HepG2 (cell line): Measurements from ENCODE around the gene CHCHD6. TPM values are rescaled to one million over a fixed set of nuclear protein-coding genes. Genes with fewer than 3 reads are reported as not detected.

Experiments used
- ATAC-seq: fragments of 200-7000 bp; cut with Tn5 transposase; 3 replicates; pipeline ENCODE4 v1.9.1; 2020; ENCODE audit warnings: mild to moderate bottlenecking, moderate library complexity
- BruUV-seq: library from RNA; stranded (reverse); fragments of 400-500 nt; replicated peaks from 2 replicates; lab custom pipeline; 2021; lab: Mats Ljungman, UMichigan
- CTCF ChIA-PET: fragments of 300-600 bp; formaldehyde crosslinking; extraction: SDS; loops from one replicate; lab custom pipeline; 2021; ENCODE audit warnings: low total read pairs, inconsistent platforms, low intra/inter-chr PET ratio; lab: Yijun Ruan, JAX
- POLR2A ChIA-PET: fragments of 350-600 bp; sonication (Branson Sonifier 250); formaldehyde crosslinking; loops from one replicate; lab custom pipeline; 2020; ENCODE audit warnings: antibody characterized with exemption, inconsistent platforms; lab: Yijun Ruan, JAX
- DNase-seq: peaks from one replicate; pipeline ENCODE4 v3.0.0-alpha.2; 2015; ENCODE audit warnings: low spot score
- FAIRE-seq: peaks from 3 replicates; lab custom pipeline; 2011; peaks lifted over from hg19 to GRCh38; lab: Jason Lieb, UNC
- H2AFZ ChIP-seq: one replicate; pipeline ENCODE4 v1.6.1; 2011; ENCODE audit warnings: low read length, inconsistent platforms
- H3K27ac ChIP-seq: fragments of 300-600 bp; 3 replicates; pipeline ENCODE4 v1.8.0; 2011; ENCODE audit warnings: mixed run types, mild to moderate bottlenecking, mixed read lengths, low read length, inconsistent platforms; ENCODE audit not compliant: insufficient read depth; ENCODE audit errors: extremely low read length
- H3K27me3 ChIP-seq, 2 experiments: fragments of 200-600 bp in 1 of 2; 2 replicates in 1 of 2; 3 replicates in 1 of 2; pipeline versions ENCODE4 v1.6.0 to v1.8.0; 2011; ENCODE audit warnings: low read length in 2 of 2, mild to moderate bottlenecking in 2 of 2, moderate library complexity in 2 of 2, inconsistent platforms in 1 of 2; ENCODE audit not compliant: insufficient read depth in 2 of 2, control insufficient read depth in 1 of 2
- H3K36me3 ChIP-seq, 2 experiments: fragments of 200-600 bp in 1 of 2; replicated peaks in 1 of 2; 2 replicates in 1 of 2; 3 replicates in 1 of 2; pipeline versions ENCODE4 v1.5.1 to v1.8.0; 2011; ENCODE audit warnings: low read length in 2 of 2, inconsistent platforms in 1 of 2; ENCODE audit not compliant: insufficient read depth in 2 of 2, control insufficient read depth in 1 of 2
- H3K4me1 ChIP-seq: 2 replicates; pipeline ENCODE4 v1.5.1; 2012; ENCODE audit warnings: low read length, inconsistent platforms; ENCODE audit not compliant: insufficient read depth
- H3K4me2 ChIP-seq: 2 replicates; pipeline ENCODE4 v1.6.0; 2011; ENCODE audit warnings: low read depth, low read length, inconsistent platforms
- H3K4me3 ChIP-seq, 3 experiments: fragments of 200-600 bp in 1 of 3; sonication (generic), shearing (Covaris generic) in 1 of 3; replicated peaks in 1 of 3; 2 replicates each; pipeline ENCODE4 v1.5.1; 2011 to 2016; ENCODE audit warnings: low read length in 3 of 3, inconsistent platforms in 2 of 3, low read depth in 2 of 3, mild to moderate bottlenecking in 2 of 3, control low read depth in 1 of 3, mixed read lengths in 1 of 3; ENCODE audit not compliant: insufficient read depth in 1 of 3
- H3K79me2 ChIP-seq: one replicate; pipeline ENCODE4 v1.6.1; 2011; ENCODE audit warnings: low read length, inconsistent platforms; ENCODE audit not compliant: insufficient read depth
- H3K9ac ChIP-seq: 2 replicates; pipeline ENCODE4 v1.6.0; 2011; ENCODE audit warnings: mild to moderate bottlenecking, low read depth, low read length, inconsistent platforms; ENCODE audit not compliant: insufficient read depth
- H3K9me3 ChIP-seq: 2 replicates; pipeline ENCODE4 v1.5.1; 2012; ENCODE audit warnings: mild to moderate bottlenecking, low read length
- H4K20me1 ChIP-seq: 2 replicates; pipeline ENCODE4 v1.6.0; 2011; ENCODE audit warnings: inconsistent platforms, mild to moderate bottlenecking, low read length, moderate library complexity; ENCODE audit not compliant: insufficient read depth
- LCORL ChIP-seq, 2 experiments: fragments of 450-650 bp in 1 of 2; sonication (generic) in 1 of 2; formaldehyde crosslinking in 1 of 2; IDR thresholded peaks; 2 replicates each; pipeline versions ENCODE4 v1.5.0 to v1.6.1; 2017 to 2020; ENCODE audit warnings: antibody characterized with exemption in 1 of 2, missing genetic modification reagents in 1 of 2
- ZNF773 ChIP-seq: sonication (generic); formaldehyde crosslinking; IDR thresholded peaks from 2 replicates; pipeline ENCODE4 v1.4.0; 2020; ENCODE audit warnings: missing genetic modification reagents, borderline replicate concordance
- WGBS: methylation state at CpG from one replicate; pipeline ENCODE4 v1.1.6; 2017; ENCODE audit warnings: low lambda C conversion rate; 5-methylcytosine and 5-hydroxymethylcytosine counted together
- in situ Hi-C: cut with HindIII; loops from 2 replicates; pipeline ENCODE4 v1.10.0; 2017; ENCODE audit warnings: low pct_unique_long_range_greater_than_20kb; ENCODE audit not compliant: extremely low pct_ligation_motif_present
- intact Hi-C: fragments of 100-400 bp; cut with micrococcal nuclease; formaldehyde crosslinking; loops from one replicate; pipeline ENCODE4 v1.10.0; 2022; ENCODE audit not compliant: unreplicated experiment
- polyA plus RNA-seq, 8 experiments: library from polyadenylated mRNA; depleted of rRNA in 3 of 8; stranded (reverse) in 7 of 8; unstranded in 1 of 8; fragments of >200 nt; fragmentation: Illumina TruSeq in 4 of 8; extraction: Trizol in 4 of 8; gene quantifications; 2 replicates each; pipeline versions ENCODE4 v1.2.1 to v1.2.3, GENCODE V29; 2011 to 2016; ENCODE audit warnings: low read depth in 4 of 8, missing spikeins in 1 of 8, mixed read lengths in 1 of 8; ENCODE audit not compliant: insufficient read depth in 1 of 8
- total RNA-seq, 5 experiments: library from RNA; depleted of rRNA; stranded (reverse); fragments of >200 nt; fragmentation: Illumina TruSeq; extraction: Trizol; gene quantifications; 2 replicates each; pipeline ENCODE4 v1.2.3, GENCODE V29; 2016; ENCODE audit warnings: low read depth in 1 of 5
- TF ChIP-seq, protein P1 (sequence below): IDR thresholded peaks from 2 replicates; pipeline ENCODE4 v1.6.1; 2016
- TF ChIP-seq, protein P2 (sequence below): sonication (generic); formaldehyde crosslinking; IDR thresholded peaks from 2 replicates; pipeline ENCODE4 v1.4.0; 2020; ENCODE audit warnings: missing genetic modification reagents
- TF ChIP-seq, protein P3 (sequence below): fragments of 450-650 bp; IDR thresholded peaks from 2 replicates; pipeline ENCODE4 v1.6.1; 2016
- TF ChIP-seq, protein P4 (sequence below): sonication (generic); formaldehyde crosslinking; IDR thresholded peaks from 2 replicates; pipeline ENCODE4 v1.8.0; 2023; ENCODE audit warnings: mild to moderate bottlenecking, missing genetic modification reagents

Gene CHCHD6
- total and polyA plus RNA-seq, 2 of the 13 experiments (the other 11 are each of a cell fraction or from before 2014, with no cell fraction given): 20.3 to 20.8 TPM

DNA sequence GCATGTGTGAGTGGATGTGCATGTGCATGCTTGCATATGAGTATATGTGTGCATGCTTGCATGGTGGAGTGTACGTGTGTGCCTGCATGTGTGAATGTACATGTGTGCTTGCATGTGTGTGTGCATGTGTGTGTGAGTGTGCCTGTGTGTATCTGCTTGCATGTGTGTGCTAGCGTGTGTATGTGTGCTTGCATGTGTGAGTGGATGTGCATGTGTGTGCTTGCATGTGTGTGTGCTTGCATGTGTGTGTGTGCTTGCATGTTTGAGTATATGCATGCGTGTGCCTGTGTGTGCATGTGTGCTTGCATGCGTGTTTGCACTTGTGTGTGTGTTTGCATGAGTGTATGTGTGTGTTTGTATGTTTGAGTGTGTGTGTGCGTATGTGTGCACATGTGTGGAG, 274.3 kb downstream of the CHCHD6 start:
- no peak for ATAC-seq
- Histone ChIP-seq H3K27me3 (peaks cover 2 to 16% of the 10 kb centered on the region in 2 experiments; a peak in 3 of 5 replicates), H3K9ac (no peak overlapping the region), H3K9me3 (peaks cover 7% of the 10 kb centered on the region), H3K79me2 (no peaks in the 10 kb centered on the region), H3K36me3 (no peaks in the 10 kb centered on the region), H3K4me3 (no peak overlapping the region), H2AFZ (no peak overlapping the region), H3K4me1 (peaks cover 28% of the 10 kb centered on the region), H3K4me2 (no peak overlapping the region), H3K27ac (no peak overlapping the region), H4K20me1 (no peaks in the 10 kb centered on the region)
- FAIRE-seq: no peak
- CTCF ChIA-PET: no interaction called here
- TF ChIP-seq, protein P1, sequence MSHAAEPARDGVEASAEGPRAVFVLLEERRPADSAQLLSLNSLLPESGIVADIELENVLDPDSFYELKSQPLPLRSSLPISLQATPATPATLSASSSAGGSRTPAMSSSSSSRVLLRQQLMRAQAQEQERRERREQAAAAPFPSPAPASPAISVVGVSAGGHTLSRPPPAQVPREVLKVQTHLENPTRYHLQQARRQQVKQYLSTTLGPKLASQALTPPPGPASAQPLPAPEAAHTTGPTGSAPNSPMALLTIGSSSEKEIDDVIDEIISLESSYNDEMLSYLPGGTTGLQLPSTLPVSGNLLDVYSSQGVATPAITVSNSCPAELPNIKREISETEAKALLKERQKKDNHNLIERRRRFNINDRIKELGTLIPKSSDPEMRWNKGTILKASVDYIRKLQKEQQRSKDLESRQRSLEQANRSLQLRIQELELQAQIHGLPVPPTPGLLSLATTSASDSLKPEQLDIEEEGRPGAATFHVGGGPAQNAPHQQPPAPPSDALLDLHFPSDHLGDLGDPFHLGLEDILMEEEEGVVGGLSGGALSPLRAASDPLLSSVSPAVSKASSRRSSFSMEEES: no peak
- TF ChIP-seq, protein P2, sequence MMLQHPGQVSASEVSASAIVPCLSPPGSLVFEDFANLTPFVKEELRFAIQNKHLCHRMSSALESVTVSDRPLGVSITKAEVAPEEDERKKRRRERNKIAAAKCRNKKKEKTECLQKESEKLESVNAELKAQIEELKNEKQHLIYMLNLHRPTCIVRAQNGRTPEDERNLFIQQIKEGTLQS (CRISPR knock-in tag): no peak
- TF ChIP-seq, protein P3, sequence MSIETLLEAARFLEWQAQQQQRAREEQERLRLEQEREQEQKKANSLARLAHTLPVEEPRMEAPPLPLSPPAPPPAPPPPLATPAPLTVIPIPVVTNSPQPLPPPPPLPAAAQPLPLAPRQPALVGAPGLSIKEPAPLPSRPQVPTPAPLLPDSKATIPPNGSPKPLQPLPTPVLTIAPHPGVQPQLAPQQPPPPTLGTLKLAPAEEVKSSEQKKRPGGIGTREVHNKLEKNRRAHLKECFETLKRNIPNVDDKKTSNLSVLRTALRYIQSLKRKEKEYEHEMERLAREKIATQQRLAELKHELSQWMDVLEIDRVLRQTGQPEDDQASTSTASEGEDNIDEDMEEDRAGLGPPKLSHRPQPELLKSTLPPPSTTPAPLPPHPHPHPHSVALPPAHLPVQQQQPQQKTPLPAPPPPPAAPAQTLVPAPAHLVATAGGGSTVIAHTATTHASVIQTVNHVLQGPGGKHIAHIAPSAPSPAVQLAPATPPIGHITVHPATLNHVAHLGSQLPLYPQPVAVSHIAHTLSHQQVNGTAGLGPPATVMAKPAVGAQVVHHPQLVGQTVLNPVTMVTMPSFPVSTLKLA: peak; percentile 92
- TF ChIP-seq, protein P4, sequence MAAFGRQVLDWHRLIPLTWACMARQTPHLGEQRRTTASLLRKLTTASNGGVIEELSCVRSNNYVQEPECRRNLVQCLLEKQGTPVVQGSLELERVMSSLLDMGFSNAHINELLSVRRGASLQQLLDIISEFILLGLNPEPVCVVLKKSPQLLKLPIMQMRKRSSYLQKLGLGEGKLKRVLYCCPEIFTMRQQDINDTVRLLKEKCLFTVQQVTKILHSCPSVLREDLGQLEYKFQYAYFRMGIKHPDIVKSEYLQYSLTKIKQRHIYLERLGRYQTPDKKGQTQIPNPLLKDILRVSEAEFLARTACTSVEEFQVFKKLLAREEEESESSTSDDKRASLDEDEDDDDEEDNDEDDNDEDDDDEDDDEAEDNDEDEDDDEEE (CRISPR knock-in tag): no peak
- TF ChIP-seq ZNF773 (CRISPR knock-in tag) (no peak), LCORL (IDR thresholded peaks at IDR 0.05) (peak; percentile 41; the same call in 1 of the 2 replicates), LCORL (CRISPR knock-in tag; IDR thresholded peaks at IDR 0.05) (no peak)
- WGBS: 60% methylated on average over 5 of the region's 5 CpGs
- DNase-seq: no peak
- no TSS peak for BruUV-seq
- in situ Hi-C loops: loop anchor here (10.0 kb wide), 1 partner anchor 303 kb away; no protein-coding TSS in a partner anchor
- POLR2A ChIA-PET: no interaction called here
- intact Hi-C loops: no loop called here
